ACC112 (cell line): ENCODE data around the gene ADCY2.
A peak's percentile ranks its signal among the peaks of the same experiment; 100 is the strongest.

Source experiments
- H2AFZ ChIP-seq: fragments of 200-600 bp; sonication (generic); one replicate; pipeline ENCODE4 v1.6.0; 2017; ENCODE audit warnings: antibody characterized with exemption, low read length; ENCODE audit not compliant: unreplicated experiment
- H3K27ac ChIP-seq: fragments of 200-600 bp; sonication (generic); 2 replicates; pipeline ENCODE4 v1.5.1; 2014; ENCODE audit warnings: low read depth, mild to moderate bottlenecking, antibody characterized with exemption, low read length, moderate library complexity
- H3K27me3 ChIP-seq: fragments of 200-600 bp; sonication (generic); 2 replicates; pipeline ENCODE4 v1.6.1; 2014; ENCODE audit warnings: mild to moderate bottlenecking, antibody characterized with exemption, low read length, moderate library complexity, mixed read lengths; ENCODE audit not compliant: insufficient read depth
- H3K36me3 ChIP-seq: fragments of 200-600 bp; sonication (generic); 2 replicates; pipeline ENCODE4 v1.6.1; 2016; ENCODE audit warnings: mild to moderate bottlenecking, antibody characterized with exemption, low read length, moderate library complexity, mixed read lengths; ENCODE audit not compliant: insufficient read depth
- H3K4me1 ChIP-seq: fragments of 200-600 bp; sonication (generic); one replicate; pipeline ENCODE4 v1.6.1; 2016; ENCODE audit warnings: low read length, mixed read lengths; ENCODE audit not compliant: insufficient read depth, unreplicated experiment, control insufficient read depth
- H3K4me3 ChIP-seq: fragments of 200-600 bp; sonication (generic); 2 replicates; pipeline ENCODE4 v1.5.1; 2014; ENCODE audit warnings: mild to moderate bottlenecking, low read depth, low read length
- H3K79me2 ChIP-seq: fragments of 200-600 bp; sonication (generic); one replicate; pipeline ENCODE4 v1.6.0; 2016; ENCODE audit warnings: low read length; ENCODE audit not compliant: control insufficient read depth, unreplicated experiment, insufficient read depth

Gene ADCY2

GRCh38 chr5:7872517-7873130 is 476.7 kb downstream of the ADCY2 start:
- no peaks in the 10 kb centered on the region for H3K27me3 ChIP-seq
- no peak overlapping the region for H2AFZ ChIP-seq
- H3K79me2 ChIP-seq: peaks cover 72% of the 10 kb centered on the region
- H3K4me1 ChIP-seq: peaks cover 26% of the 10 kb centered on the region
- H3K27ac ChIP-seq: no peak overlapping the region
- no peak overlapping the region for H3K4me3 ChIP-seq
- H3K36me3 ChIP-seq: peaks cover 10% of the 10 kb centered on the region

- H3K4me3 ChIP-seq: no peak overlapping the region
- peaks cover 66% of the 10 kb centered on the region for H3K79me2 ChIP-seq
- H3K36me3 ChIP-seq: peaks cover 10% of the 10 kb centered on the region
- no peaks in the 10 kb centered on the region for H3K27me3 ChIP-seq
- H2AFZ ChIP-seq: no peak overlapping the region
- H3K4me1 ChIP-seq: peaks cover 29% of the 10 kb centered on the region
- no peak overlapping the region for H3K27ac ChIP-seq
These were observed 477.3 kb downstream of the ADCY2 start for GRCh38 chr5:7873216-7873615.

- peaks cover 53% of the 10 kb centered on the region for H3K79me2 ChIP-seq
- H3K36me3 ChIP-seq: peaks cover 14% of the 10 kb centered on the region
- H3K27ac ChIP-seq: no peak overlapping the region
- H2AFZ ChIP-seq: no peak overlapping the region
- peaks cover 39% of the 10 kb centered on the region for H3K4me1 ChIP-seq
- H3K27me3 ChIP-seq: no peaks in the 10 kb centered on the region
- H3K4me3 ChIP-seq: no peak overlapping the region
These were observed 478.7 kb downstream of the ADCY2 start for GRCh38 chr5:7874639-7875038.

DNA sequence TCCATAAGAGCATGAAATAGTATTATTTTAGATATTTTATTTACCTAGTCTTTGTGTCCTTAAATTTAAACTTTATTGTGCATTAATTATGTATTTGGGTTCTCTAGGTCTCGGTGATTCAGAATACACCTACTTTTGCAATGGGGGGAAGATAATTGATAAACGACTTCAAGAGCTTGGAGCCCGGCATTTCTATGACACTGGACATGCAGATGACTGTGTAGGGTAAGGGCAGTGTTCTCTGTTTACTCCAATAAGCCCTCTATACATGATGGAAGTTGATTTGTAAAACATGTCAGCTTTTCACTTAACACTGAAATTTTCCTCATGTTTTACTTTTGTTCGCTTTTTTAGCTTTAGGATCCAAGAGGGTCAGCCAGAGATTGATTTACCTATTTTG is 479.2 kb downstream of the ADCY2 start:
- Histone ChIP-seq H3K36me3 (peaks cover 15% of the 10 kb centered on the region), H2AFZ (no peak overlapping the region), H3K4me3 (no peak overlapping the region), H3K4me1 (peaks cover 39% of the 10 kb centered on the region), H3K27me3 (no peaks in the 10 kb centered on the region), H3K79me2 (peaks cover 53% of the 10 kb centered on the region), H3K27ac (no peak overlapping the region)

DNA sequence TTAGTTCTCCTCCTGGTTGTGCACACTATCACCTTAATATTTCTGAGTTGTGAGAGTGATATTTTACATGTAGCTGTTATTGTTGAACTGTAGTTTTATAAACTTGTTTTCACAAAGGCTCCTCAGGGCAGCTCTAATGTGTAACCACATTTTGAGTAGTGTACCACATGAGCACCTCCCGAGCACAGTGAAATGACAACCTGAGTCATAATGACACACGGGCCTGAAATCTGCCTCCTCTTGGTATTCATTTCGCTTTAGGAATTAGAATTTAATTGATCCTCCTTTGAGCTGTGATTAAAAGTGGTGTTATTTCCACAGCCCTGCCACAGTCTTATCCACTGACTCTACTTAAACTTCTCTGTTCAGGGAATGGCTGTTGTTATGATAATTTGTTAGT is 480.9 kb downstream of the ADCY2 start:
- Histone ChIP-seq H3K4me3 (peak overlapping the region; percentile 14; the same call in 1 of the 2 replicates), H3K27ac (peak overlapping the region; percentile 41), H3K36me3 (peaks cover 19% of the 10 kb centered on the region), H3K79me2 (peaks cover 43% of the 10 kb centered on the region), H2AFZ (no peak overlapping the region), H3K4me1 (peaks cover 33% of the 10 kb centered on the region), H3K27me3 (no peaks in the 10 kb centered on the region)

- peaks cover 19% of the 10 kb centered on the region for H3K36me3 ChIP-seq
- peaks cover 33% of the 10 kb centered on the region for H3K4me1 ChIP-seq
- H3K27ac ChIP-seq: peak overlapping the region; percentile 60
- H3K79me2 ChIP-seq: peaks cover 34% of the 10 kb centered on the region
- H3K27me3 ChIP-seq: no peaks in the 10 kb centered on the region
- H3K4me3 ChIP-seq: no peak overlapping the region
- H2AFZ ChIP-seq: no peak overlapping the region
These were observed 481.9 kb downstream of the ADCY2 start for GRCh38 chr5:7877851-7878250.

GRCh38 chr5:7878381-7878873 is 482.5 kb downstream of the ADCY2 start:
- Histone ChIP-seq H3K27me3 (no peaks in the 10 kb centered on the region), H3K79me2 (peaks cover 28% of the 10 kb centered on the region), H3K4me1 (peaks cover 33% of the 10 kb centered on the region), H3K4me3 (no peak overlapping the region), H3K36me3 (peaks cover 19% of the 10 kb centered on the region), H3K27ac (peak overlapping the region; percentile 60), H2AFZ (no peak overlapping the region)
